GM21423 (cell line): ENCODE data around the gene ADGRG6.

Source experiments
- ATAC-seq: cut with Tn5 transposase; IDR thresholded peaks from one replicate; pipeline ENCODE4 v1.9.1; 2021; ENCODE audit warnings: mild to moderate bottlenecking, moderate library complexity; ENCODE audit not compliant: unreplicated experiment

ADGRG6 gene

GRCh38 chr6:142374091-142374770, 72.4 kb downstream of the ADGRG6 start:
- ATAC-seq: no peak

- no peak for ATAC-seq
These were observed 73.3 kb downstream of the ADGRG6 start for GRCh38 chr6:142374965-142375733.

GRCh38 chr6:142376115-142376514, 74.3 kb downstream of the ADGRG6 start:
- ATAC-seq: no peak

GRCh38 chr6:142376800-142377496, 75.1 kb downstream of the ADGRG6 start:
- ATAC-seq: no peak

GRCh38 chr6:142377497-142377848, 75.7 kb downstream of the ADGRG6 start:
- no peak for ATAC-seq

GRCh38 chr6:142378138-142378875, 76.5 kb downstream of the ADGRG6 start:
- no peak for ATAC-seq

GRCh38 chr6:142380626-142381025, 78.8 kb downstream of the ADGRG6 start:
- ATAC-seq: no peak

GRCh38 chr6:142381181-142381580, 79.4 kb downstream of the ADGRG6 start:
- ATAC-seq: no peak

- no peak for ATAC-seq
These were observed 80.1 kb downstream of the ADGRG6 start for GRCh38 chr6:142381845-142382378.

GRCh38 chr6:142384519-142385254, 82.9 kb downstream of the ADGRG6 start:
- no peak for ATAC-seq

- no peak for ATAC-seq
These were observed 83.5 kb downstream of the ADGRG6 start for GRCh38 chr6:142385352-142385751.

- ATAC-seq: no peak
These were observed 84.8 kb downstream of the ADGRG6 start for GRCh38 chr6:142386657-142387056.

GRCh38 chr6:142387997-142388815, 86.4 kb downstream of the ADGRG6 start:
- no peak for ATAC-seq

- ATAC-seq: peak; percentile 9
These were observed 93.5 kb downstream of the ADGRG6 start for GRCh38 chr6:142395266-142395665.

- ATAC-seq: peak; percentile 96
These were observed 94.0 kb downstream of the ADGRG6 start for GRCh38 chr6:142395768-142396231.

GRCh38 chr6:142398353-142398752, 96.5 kb downstream of the ADGRG6 start:
- ATAC-seq: no peak

GRCh38 chr6:142399739-142400138, 97.9 kb downstream of the ADGRG6 start:
- ATAC-seq: no peak

- ATAC-seq: no peak
These were observed 98.7 kb downstream of the ADGRG6 start for GRCh38 chr6:142400495-142400894.

- ATAC-seq: no peak
These were observed 100.0 kb downstream of the ADGRG6 start for GRCh38 chr6:142401838-142402237.
